Uterus (tissue), 4 donors: Measurements from ENCODE around the gene SYCE1. TPM values are rescaled to one million over a fixed set of nuclear protein-coding genes. Genes with fewer than 3 reads are reported as not detected.
"Not testable (repeated sequence)": the region's sequence is repeated elsewhere in the genome, so short reads cannot be mapped to it uniquely, and the experiment has no call there.

Experiments
- DNase-seq, 2 donors: peaks; one replicate each; pipeline ENCODE4 v3.0.0-alpha.2; 2019 to 2020
- H3K27ac ChIP-seq, 2 donors: fragments of 200-600 bp; sonication (generic); 1 replicate in 1 of 2; 2 replicates in 1 of 2; pipeline ENCODE4 v1.5.1; 2016 to 2018
- H3K27me3 ChIP-seq, 2 donors: fragments of 200-600 bp; sonication (generic); one replicate each; pipeline ENCODE4 v1.5.1; 2018 to 2019; ENCODE audit warnings: control low read depth in 1 of 2
- H3K36me3 ChIP-seq, 2 donors: fragments of 200-600 bp; sonication (generic); one replicate each; pipeline ENCODE4 v1.5.1; 2019; ENCODE audit warnings: control low read depth in 1 of 2
- H3K4me1 ChIP-seq, 2 donors: fragments of 200-600 bp; sonication (generic); one replicate each; pipeline ENCODE4 v1.5.1; 2018 to 2019; ENCODE audit warnings: control low read depth in 1 of 2
- H3K4me3 ChIP-seq, 2 donors: fragments of 200-600 bp; sonication (generic); 1 replicate in 1 of 2; 2 replicates in 1 of 2; pipeline ENCODE4 v1.5.1; 2018 to 2019; ENCODE audit warnings: mild to moderate bottlenecking in 1 of 2
- H3K9me3 ChIP-seq, 2 donors: fragments of 200-600 bp; sonication (generic); one replicate each; pipeline ENCODE4 v1.5.1; 2019; ENCODE audit warnings: control low read depth in 1 of 2
- CTCF ChIP-seq, 4 experiments: fragments of 200-600 bp in 2 of 4; fragments of 450-650 bp in 2 of 4; sonication (generic) in 2 of 4; IDR thresholded peaks; one replicate each; pipeline ENCODE4 v1.5.1; 2016 to 2019; ENCODE audit warnings: antibody characterized with exemption in 4 of 4, mild to moderate bottlenecking in 2 of 4, moderate library complexity in 1 of 4
- POLR2A ChIP-seq, 2 donors: fragments of 450-650 bp; IDR thresholded peaks; one replicate each; pipeline ENCODE4 v1.6.1; 2016; ENCODE audit warnings: antibody characterized with exemption in 2 of 2, mild to moderate bottlenecking in 1 of 2, moderate library complexity in 1 of 2
- intact Hi-C: fragments of 100-400 bp; cut with DNase I; formaldehyde crosslinking; loops from one replicate; pipeline ENCODE4 v1.15.1; 2023; ENCODE audit warnings: low total_unique reads
- total RNA-seq, 4 donors: library from RNA; depleted of rRNA in 3 of 4; stranded (reverse); fragments of >200 nt in 3 of 4; gene quantifications; one replicate each; pipeline versions ENCODE4 v1.1.0 to v1.2.4, GENCODE V29; 2014 to 2023
- donor health status: DM: yes; HTN: yes; CAD: no.

SYCE1 gene
- total RNA-seq, 4 donors from 2014 or later, result 1.0 TPM; not detected in 3

GRCh38 chr10:133555521-133555920 is 9.9 kb downstream of the SYCE1 start:
- TF ChIP-seq CTCF (IDR thresholded peaks at IDR 0.05), result no peak
- no peak for TF ChIP-seq POLR2A (IDR thresholded peaks at IDR 0.05)
- intact Hi-C loops, result no loop called here

GRCh38 chr10:133554600-133554999 is 10.8 kb downstream of the SYCE1 start:
- no peak for TF ChIP-seq CTCF (IDR thresholded peaks at IDR 0.05)
- no peak for TF ChIP-seq POLR2A (IDR thresholded peaks at IDR 0.05)
- no peaks in the 10 kb centered on the region for H3K36me3 ChIP-seq
- H3K4me3 ChIP-seq, result no peak overlapping the region
- DNase-seq, result no peak
- H3K4me1 ChIP-seq, result no peaks in the 10 kb centered on the region
- no peaks in the 10 kb centered on the region for H3K27me3 ChIP-seq
- H3K9me3 ChIP-seq, result no peaks in the 10 kb centered on the region
- intact Hi-C loops, result no loop called here
- no peak overlapping the region for H3K27ac ChIP-seq

More at GRCh38 chr10:133555521-133555920, 9.9 kb downstream of the SYCE1 start:
- Histone ChIP-seq H3K9me3 (no peaks in the 10 kb centered on the region), H3K27ac (no peak overlapping the region), H3K4me1 (no peaks in the 10 kb centered on the region), H3K4me3 (no peak overlapping the region), H3K27me3 (no peaks in the 10 kb centered on the region), H3K36me3 (no peaks in the 10 kb centered on the region)
- DNase-seq, result no peak

- Histone ChIP-seq H3K27ac (no peak overlapping the region), H3K27me3 (no peaks in the 10 kb centered on the region), H3K4me3 (no peak overlapping the region), H3K4me1 (no peaks in the 10 kb centered on the region), H3K36me3 (no peaks in the 10 kb centered on the region), H3K9me3 (no peaks in the 10 kb centered on the region)
- TF ChIP-seq CTCF (IDR thresholded peaks at IDR 0.05), result no peak
- no peak for TF ChIP-seq POLR2A (IDR thresholded peaks at IDR 0.05)
- intact Hi-C loops, result no loop called here
- no peak for DNase-seq
Measured at GRCh38 chr10:133544506-133544905, 20.9 kb downstream of the SYCE1 start.

GRCh38 chr10:133541441-133541975 is 23.9 kb downstream of the SYCE1 start:
- H3K27me3 ChIP-seq, H3K4me1 ChIP-seq, intact Hi-C loops, DNase-seq, H3K36me3 ChIP-seq, H3K27ac ChIP-seq, H3K9me3 ChIP-seq, H3K4me3 ChIP-seq: not testable (repeated sequence)

GRCh38 chr10:133537546-133538545 is 27.5 kb downstream of the SYCE1 start:
- Histone ChIP-seq H3K4me1 (no peaks in the 10 kb centered on the region), H3K27me3 (no peaks in the 10 kb centered on the region), H3K4me3 (no peak overlapping the region), H3K36me3 (no peaks in the 10 kb centered on the region), H3K9me3 (no peaks in the 10 kb centered on the region), H3K27ac (no peak overlapping the region)
- intact Hi-C loops, result no loop called here
- TF ChIP-seq CTCF (IDR thresholded peaks at IDR 0.05), result no peak
- no peak for TF ChIP-seq POLR2A (IDR thresholded peaks at IDR 0.05)
- no peak for DNase-seq
